ENCODE results near the gene OPA1. TPM values are rescaled to one million over a fixed set of nuclear protein-coding genes. Genes with fewer than 3 reads are reported as not detected.

The OPA1 gene
- total RNA-seq, 1 experiment from 2014 or later = 72.0 TPM

Other genes with a start within 250 kb of the OPA1 start
- not detected for gene ATP13A5, start 214.5 kb upstream of the OPA1 start, total RNA-seq (2021; ENCODE audit: unreplicated experiment)
- gene ATP13A4, start 38.3 kb upstream of the OPA1 start, total RNA-seq (2021; ENCODE audit: unreplicated experiment) = 0.15 TPM

All from HCT116 (cell line).